ENCODE results near the gene SHLD3.

- no peak for TF ChIP-seq EZH2 (IDR thresholded peaks at IDR 0.05)
- no peak for TF ChIP-seq POLR2AphosphoS5 (IDR thresholded peaks at IDR 0.05; ENCODE audit: borderline replicate concordance, low read depth, low read length)
These were observed 23.1 kb downstream of the SHLD3 start for GRCh38 chr5:65647941-65648340.
